Measurements from ENCODE around the gene PRKCH. TPM values are rescaled to one million over a fixed set of nuclear protein-coding genes. Genes with fewer than 3 reads are reported as not detected.

Gene PRKCH
- total and polyA plus RNA-seq, 10 of the 15 experiments (the other 5 are each of a cell fraction or from before 2014, with no cell fraction given): 10.7 to 140 (median 33.2) TPM

GRCh38 chr14:61365667-61366212, 44.4 kb downstream of the PRKCH start (continued):
- no peak for TF ChIP-seq SKIL (IDR thresholded peaks at IDR 0.05; ENCODE audit: low read depth, poor library complexity, severe bottlenecking)
- TF ChIP-seq STAT3 (IDR thresholded peaks at IDR 0.05; ENCODE audit: low read depth, low read length): no peak
- TF ChIP-seq RAD51 (IDR thresholded peaks at IDR 0.05): no peak
- TF ChIP-seq ASH2L (IDR thresholded peaks at IDR 0.05; ENCODE audit: borderline replicate concordance, low read depth): no peak

- WGBS (ENCODE audit: insufficient coverage, insufficient replicate concordance, low lambda C conversion rate, missing lambda C conversion rate): 74% methylated on average over 5 of the region's 5 CpGs
- no TSS peak for BruUV-seq (replicated peaks)
- in situ Hi-C loops (cut with MboI) (no loop called here), intact Hi-C loops (cut with micrococcal nuclease; ENCODE audit: unreplicated experiment) (no loop called here)
- H3K27me3 ChIP-seq (replicated peaks in 1 of 2; ENCODE audit: control insufficient read depth in 2 of 2, insufficient read depth in 2 of 2, low read length in 1 of 2): no peaks in the 10 kb centered on the region
- peaks cover 86% of the 10 kb centered on the region for H3K79me2 ChIP-seq (ENCODE audit: control insufficient read depth, insufficient read depth, low read length)
- no peak for DNase-seq (ENCODE audit: low read depth, low spot score)
- H3K9me3 ChIP-seq (replicated peaks; ENCODE audit: control insufficient read depth, insufficient read depth, low read length): peaks cover 5% of the 10 kb centered on the region
- ChIA-PET RAD21 (ENCODE audit: unreplicated experiment) (interaction anchor here (1.2 to 2.2 kb wide), 4 partner anchors 14 to 38 kb away, joined by 3 to 5 read pairs (median 4); no protein-coding TSS in a partner anchor), POLR2A (interaction anchor here (1.0 to 3.5 kb wide), 4 partner anchors 10 to 20 kb away, joined by 3 to 29 read pairs (median 4); no protein-coding TSS in a partner anchor), SMC1A (ENCODE audit: uncharacterized antibody, unreplicated experiment) (interaction anchor here (0.6 to 3.7 kb wide), 8 partner anchors 10 to 269 kb away, joined by 3 to 15 read pairs (median 6); no protein-coding TSS in a partner anchor), CTCF (interaction anchor here (1.0 to 2.0 kb wide), 2 partner anchors 10 to 49 kb away, joined by 4 to 14 read pairs; no protein-coding TSS in a partner anchor)
- no peaks in the 10 kb centered on the region for H4K20me1 ChIP-seq (ENCODE audit: control insufficient read depth, insufficient read depth)
- H3K4me3 ChIP-seq: no peak overlapping the region
- no peak for FAIRE-seq
- no peak overlapping the region for H3K9ac ChIP-seq (ENCODE audit: control insufficient read depth, insufficient read depth, low read length)
- H2AFZ ChIP-seq (ENCODE audit: control insufficient read depth, low read depth, low read length): no peak overlapping the region
- peaks cover 46% of the 10 kb centered on the region for H3K4me1 ChIP-seq (ENCODE audit: control insufficient read depth, insufficient read depth, low read length)
- H3K4me2 ChIP-seq (ENCODE audit: control insufficient read depth, insufficient read depth): no peak overlapping the region; the same call in 1 of the 2 replicates
- H3K27ac ChIP-seq (ENCODE audit: control insufficient read depth, insufficient read depth): peak overlapping the region; percentile 36
- TF ChIP-seq, protein P1, sequence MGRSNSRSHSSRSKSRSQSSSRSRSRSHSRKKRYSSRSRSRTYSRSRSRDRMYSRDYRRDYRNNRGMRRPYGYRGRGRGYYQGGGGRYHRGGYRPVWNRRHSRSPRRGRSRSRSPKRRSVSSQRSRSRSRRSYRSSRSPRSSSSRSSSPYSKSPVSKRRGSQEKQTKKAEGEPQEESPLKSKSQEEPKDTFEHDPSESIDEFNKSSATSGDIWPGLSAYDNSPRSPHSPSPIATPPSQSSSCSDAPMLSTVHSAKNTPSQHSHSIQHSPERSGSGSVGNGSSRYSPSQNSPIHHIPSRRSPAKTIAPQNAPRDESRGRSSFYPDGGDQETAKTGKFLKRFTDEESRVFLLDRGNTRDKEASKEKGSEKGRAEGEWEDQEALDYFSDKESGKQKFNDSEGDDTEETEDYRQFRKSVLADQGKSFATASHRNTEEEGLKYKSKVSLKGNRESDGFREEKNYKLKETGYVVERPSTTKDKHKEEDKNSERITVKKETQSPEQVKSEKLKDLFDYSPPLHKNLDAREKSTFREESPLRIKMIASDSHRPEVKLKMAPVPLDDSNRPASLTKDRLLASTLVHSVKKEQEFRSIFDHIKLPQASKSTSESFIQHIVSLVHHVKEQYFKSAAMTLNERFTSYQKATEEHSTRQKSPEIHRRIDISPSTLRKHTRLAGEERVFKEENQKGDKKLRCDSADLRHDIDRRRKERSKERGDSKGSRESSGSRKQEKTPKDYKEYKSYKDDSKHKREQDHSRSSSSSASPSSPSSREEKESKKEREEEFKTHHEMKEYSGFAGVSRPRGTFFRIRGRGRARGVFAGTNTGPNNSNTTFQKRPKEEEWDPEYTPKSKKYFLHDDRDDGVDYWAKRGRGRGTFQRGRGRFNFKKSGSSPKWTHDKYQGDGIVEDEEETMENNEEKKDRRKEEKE (IDR thresholded peaks at IDR 0.05): no peak
- TF ChIP-seq TCF7 (IDR thresholded peaks at IDR 0.05; ENCODE audit: borderline replicate concordance) (no peak), CHD4 (IDR thresholded peaks at IDR 0.05) (no peak), YBX1 (IDR thresholded peaks at IDR 0.05) (no peak), FOS (IDR thresholded peaks at IDR 0.05; ENCODE audit: borderline replicate concordance, extremely low read depth, insufficient read length) (no peak), RAD21 (IDR thresholded peaks at IDR 0.05; ENCODE audit: insufficient read depth, low read depth, low read length) (no peak), ELK1 (IDR thresholded peaks at IDR 0.05; ENCODE audit: low read depth, low read length) (no peak), EP300 (IDR thresholded peaks at IDR 0.05; ENCODE audit: borderline replicate concordance in 1 of 2, control insufficient read depth in 1 of 2, low read depth in 2 of 2, low read length in 2 of 2) (no peak)
- H3K36me3 ChIP-seq (ENCODE audit: control insufficient read depth in 2 of 2, insufficient read depth in 2 of 2, low read length in 1 of 2): no peaks in the 10 kb centered on the region; a peak in 1 of 4 replicates
- ATAC-seq: 0 out of 3 replicates have a peak, but pooled peaks have one; percentile 9
These were observed 46.8 kb downstream of the PRKCH start for GRCh38 chr14:61368114-61368710.

All from GM12878 (cell line).